HEK293T (cell line): Measurements from ENCODE around the gene KMT2C.
"Not testable (repeated sequence)": the region's sequence is repeated elsewhere in the genome, so short reads cannot be mapped to it uniquely, and the experiment has no call there.

Experiments used
- ARNT ChIP-seq: fragments of 450-650 bp; IDR thresholded peaks from 2 replicates; pipeline ENCODE4 v1.6.1; 2017; ENCODE audit warnings: mild to moderate bottlenecking
- BHLHE40 ChIP-seq: fragments of 450-650 bp; IDR thresholded peaks from 2 replicates; pipeline ENCODE4 v1.6.1; 2016; ENCODE audit warnings: mild to moderate bottlenecking, moderate library complexity, borderline replicate concordance
- CTBP1 ChIP-seq: fragments of 450-650 bp; IDR thresholded peaks from 2 replicates; pipeline ENCODE4 v1.6.1; 2016; ENCODE audit warnings: borderline replicate concordance
- ELF4 ChIP-seq: fragments of 450-650 bp; IDR thresholded peaks from 2 replicates; pipeline ENCODE4 v1.6.1; 2017; ENCODE audit warnings: antibody characterized with exemption
- FOXM1 ChIP-seq: fragments of 450-650 bp; IDR thresholded peaks from 2 replicates; pipeline ENCODE4 v1.6.1; 2017; ENCODE audit warnings: mild to moderate bottlenecking, borderline replicate concordance
- HDGF ChIP-seq: fragments of 450-650 bp; IDR thresholded peaks from 2 replicates; pipeline ENCODE4 v1.6.1; 2017; ENCODE audit warnings: antibody characterized with exemption, borderline replicate concordance
- L3MBTL2 ChIP-seq: fragments of 450-650 bp; conservative IDR thresholded peaks from 2 replicates; pipeline ENCODE4 v1.6.1; 2016; ENCODE audit warnings: mild to moderate bottlenecking
- NFRKB ChIP-seq: fragments of 450-650 bp; IDR thresholded peaks from 2 replicates; pipeline ENCODE4 v1.6.1; 2016; ENCODE audit warnings: mild to moderate bottlenecking, moderate library complexity
- PKNOX1 ChIP-seq: fragments of 450-650 bp; IDR thresholded peaks from 2 replicates; pipeline ENCODE4 v1.6.1; 2016
- SP1 ChIP-seq: fragments of 450-650 bp; IDR thresholded peaks from 2 replicates; pipeline ENCODE4 v1.6.1; 2017
- SUZ12 ChIP-seq: fragments of 450-650 bp; IDR thresholded peaks from 2 replicates; pipeline ENCODE4 v1.6.1; 2016; ENCODE audit warnings: mild to moderate bottlenecking
- TARDBP ChIP-seq: fragments of 450-650 bp; IDR thresholded peaks from 2 replicates; pipeline ENCODE4 v1.6.1; 2016

- not testable (repeated sequence) for TF ChIP-seq BHLHE40, PKNOX1, FOXM1, TARDBP, ARNT, ELF4, CTBP1, L3MBTL2, HDGF, SP1, NFRKB, SUZ12
Observed at GRCh38 chr7:152433721-152434490, 1.9 kb downstream of the KMT2C start.
